ENCODE measurements around the gene CAMK2B.
A peak's percentile ranks its signal among the peaks of the same experiment; 100 is the strongest.

The CAMK2B gene

GRCh38 chr7:44275957-44276570 is 49.3 kb downstream of the CAMK2B start:
- Histone ChIP-seq H3K79me1 (replicated peaks; ENCODE audit: low read length, poor library complexity, severe bottlenecking) (no peaks in the 10 kb centered on the region), H2BK12ac (ENCODE audit: low read length in 2 of 2) (no peak overlapping the region), H2AFZ (ENCODE audit: low read depth, low read length) (no peak overlapping the region), H3K14ac (ENCODE audit: low read length in 2 of 2) (peak overlapping the region in 1 of 2 experiments; percentile 44), H2BK5ac (ENCODE audit: low read depth, low read length, poor library complexity, severe bottlenecking) (no peak overlapping the region), H4K91ac (ENCODE audit: low read length) (no peak overlapping the region), H3K4me3 (ENCODE audit: insufficient read depth in 1 of 2, low read depth in 1 of 2, low read length in 2 of 2) (no peak overlapping the region), H3K9ac (ENCODE audit: low read length) (no peak overlapping the region), H2AK5ac (ENCODE audit: low read length, severe bottlenecking) (no peak overlapping the region), H3K27me3 (ENCODE audit: control insufficient read depth in 1 of 2, insufficient read depth in 1 of 2, low read length in 2 of 2) (peaks cover 11 to 42% of the 10 kb centered on the region in 2 experiments), H4K8ac (ENCODE audit: low read length) (peak overlapping the region; percentile 53), H3K4me1 (ENCODE audit: control insufficient read depth, insufficient read depth, low read depth, low read length) (peaks cover 13% of the 10 kb centered on the region), H2BK120ac (ENCODE audit: low read depth, low read length) (no peak overlapping the region), H3K9me3 (ENCODE audit: control insufficient read depth, low read length) (no peaks in the 10 kb centered on the region), H3K4me2 (ENCODE audit: low read length, poor library complexity, severe bottlenecking) (peak overlapping the region; percentile 54), H2BK15ac (ENCODE audit: low read depth, poor library complexity, severe bottlenecking) (no peak overlapping the region), H3K27ac (ENCODE audit: low read length, poor library complexity, severe bottlenecking) (no peak overlapping the region), H3K36me3 (ENCODE audit: control insufficient read depth in 1 of 2, insufficient read depth in 2 of 2, low read depth in 1 of 2, low read length in 2 of 2) (no peaks in the 10 kb centered on the region), H3K18ac (ENCODE audit: low read depth in 1 of 2, low read length in 2 of 2) (peak overlapping the region in 1 of 2 experiments; percentile 31), H3K4ac (ENCODE audit: low read depth in 1 of 2, low read length in 2 of 2) (no peak overlapping the region), H3K23ac (ENCODE audit: low read length in 2 of 2) (no peak overlapping the region)
- 21% methylated on average over 12 of the region's 17 CpGs for WGBS
- peak; percentile 8 for DNase-seq

DNA sequence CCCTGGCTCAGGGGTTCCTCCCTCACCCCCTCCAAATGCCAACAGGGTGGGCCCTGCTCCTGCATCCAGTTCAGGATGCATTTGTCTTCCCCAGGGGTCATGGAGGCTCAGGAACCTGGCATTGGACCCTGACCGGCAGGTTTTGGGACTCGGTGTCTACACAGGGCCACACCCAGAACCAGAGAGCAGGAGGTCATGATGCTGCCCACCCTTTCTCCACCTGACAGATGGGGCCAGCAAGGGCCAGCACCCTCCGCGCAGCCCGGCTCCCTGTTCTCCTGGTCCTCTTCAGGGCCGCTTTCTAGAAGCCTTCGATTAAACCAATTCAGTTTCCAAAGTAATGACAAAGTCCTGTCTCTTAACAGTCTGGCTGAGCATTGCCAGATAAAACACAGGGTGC is 50.2 kb downstream of the CAMK2B start:
- Histone ChIP-seq H3K14ac (ENCODE audit: low read length in 2 of 2) (no peak overlapping the region), H3K79me1 (replicated peaks; ENCODE audit: low read length, poor library complexity, severe bottlenecking) (no peaks in the 10 kb centered on the region), H2BK12ac (ENCODE audit: low read length in 2 of 2) (no peak overlapping the region), H3K4me1 (ENCODE audit: control insufficient read depth, insufficient read depth, low read depth, low read length) (peaks cover 13% of the 10 kb centered on the region), H2BK5ac (ENCODE audit: low read depth, low read length, poor library complexity, severe bottlenecking) (no peak overlapping the region), H2AK5ac (ENCODE audit: low read length, severe bottlenecking) (no peak overlapping the region), H2AFZ (ENCODE audit: low read depth, low read length) (no peak overlapping the region), H3K27ac (ENCODE audit: low read length, poor library complexity, severe bottlenecking) (no peak overlapping the region), H3K9ac (ENCODE audit: low read length) (no peak overlapping the region), H3K36me3 (ENCODE audit: control insufficient read depth in 1 of 2, insufficient read depth in 2 of 2, low read depth in 1 of 2, low read length in 2 of 2) (no peaks in the 10 kb centered on the region), H3K23ac (ENCODE audit: low read length in 2 of 2) (no peak overlapping the region), H3K4me3 (ENCODE audit: insufficient read depth in 1 of 2, low read depth in 1 of 2, low read length in 2 of 2) (no peak overlapping the region), H3K4me2 (ENCODE audit: low read length, poor library complexity, severe bottlenecking) (no peak overlapping the region), H3K9me3 (ENCODE audit: control insufficient read depth, low read length) (no peaks in the 10 kb centered on the region), H4K91ac (ENCODE audit: low read length) (no peak overlapping the region), H3K18ac (ENCODE audit: low read depth in 1 of 2, low read length in 2 of 2) (no peak overlapping the region), H2BK15ac (ENCODE audit: low read depth, poor library complexity, severe bottlenecking) (no peak overlapping the region), H3K4ac (ENCODE audit: low read depth in 1 of 2, low read length in 2 of 2) (no peak overlapping the region), H3K27me3 (ENCODE audit: control insufficient read depth in 1 of 2, insufficient read depth in 1 of 2, low read length in 2 of 2) (peaks cover 13 to 35% of the 10 kb centered on the region in 2 experiments), H4K8ac (ENCODE audit: low read length) (no peak overlapping the region), H2BK120ac (ENCODE audit: low read depth, low read length) (no peak overlapping the region)
- DNase-seq: no peak
- WGBS: 87% methylated on average over 7 of the region's 7 CpGs

- no peak overlapping the region for H2AK5ac ChIP-seq (ENCODE audit: low read length, severe bottlenecking)
- no peaks in the 10 kb centered on the region for H3K79me1 ChIP-seq (replicated peaks; ENCODE audit: low read length, poor library complexity, severe bottlenecking)
- no peaks in the 10 kb centered on the region for H3K36me3 ChIP-seq (ENCODE audit: control insufficient read depth in 1 of 2, insufficient read depth in 2 of 2, low read depth in 1 of 2, low read length in 2 of 2)
- no peak overlapping the region for H3K4me2 ChIP-seq (ENCODE audit: low read length, poor library complexity, severe bottlenecking)
- H2BK12ac ChIP-seq (ENCODE audit: low read length in 2 of 2): no peak overlapping the region
- no peak overlapping the region for H3K4me3 ChIP-seq (ENCODE audit: insufficient read depth in 1 of 2, low read depth in 1 of 2, low read length in 2 of 2)
- H3K14ac ChIP-seq (ENCODE audit: low read length in 2 of 2): no peak overlapping the region
- H3K27ac ChIP-seq (ENCODE audit: low read length, poor library complexity, severe bottlenecking): no peak overlapping the region
- DNase-seq: no peak
- peaks cover 15 to 35% of the 10 kb centered on the region in 2 experiments for H3K27me3 ChIP-seq (ENCODE audit: control insufficient read depth in 1 of 2, insufficient read depth in 1 of 2, low read length in 2 of 2)
- no peak overlapping the region for H2BK15ac ChIP-seq (ENCODE audit: low read depth, poor library complexity, severe bottlenecking)
- peaks cover 13% of the 10 kb centered on the region for H3K4me1 ChIP-seq (ENCODE audit: control insufficient read depth, insufficient read depth, low read depth, low read length)
- H4K8ac ChIP-seq (ENCODE audit: low read length): no peak overlapping the region
- no peaks in the 10 kb centered on the region for H3K9me3 ChIP-seq (ENCODE audit: control insufficient read depth, low read length)
- no peak overlapping the region for H3K18ac ChIP-seq (ENCODE audit: low read depth in 1 of 2, low read length in 2 of 2)
- H3K23ac ChIP-seq (ENCODE audit: low read length in 2 of 2): no peak overlapping the region
- H2BK120ac ChIP-seq (ENCODE audit: low read depth, low read length): no peak overlapping the region
- no peak overlapping the region for H3K9ac ChIP-seq (ENCODE audit: low read length)
- H2BK5ac ChIP-seq (ENCODE audit: low read depth, low read length, poor library complexity, severe bottlenecking): no peak overlapping the region
- no peak overlapping the region for H3K4ac ChIP-seq (ENCODE audit: low read depth in 1 of 2, low read length in 2 of 2)
- WGBS: 93% methylated on average over 3 of the region's 3 CpGs
- H2AFZ ChIP-seq (ENCODE audit: low read depth, low read length): no peak overlapping the region
- H4K91ac ChIP-seq (ENCODE audit: low read length): no peak overlapping the region
Observed at GRCh38 chr7:44274623-44274975, 50.8 kb downstream of the CAMK2B start.

DNA sequence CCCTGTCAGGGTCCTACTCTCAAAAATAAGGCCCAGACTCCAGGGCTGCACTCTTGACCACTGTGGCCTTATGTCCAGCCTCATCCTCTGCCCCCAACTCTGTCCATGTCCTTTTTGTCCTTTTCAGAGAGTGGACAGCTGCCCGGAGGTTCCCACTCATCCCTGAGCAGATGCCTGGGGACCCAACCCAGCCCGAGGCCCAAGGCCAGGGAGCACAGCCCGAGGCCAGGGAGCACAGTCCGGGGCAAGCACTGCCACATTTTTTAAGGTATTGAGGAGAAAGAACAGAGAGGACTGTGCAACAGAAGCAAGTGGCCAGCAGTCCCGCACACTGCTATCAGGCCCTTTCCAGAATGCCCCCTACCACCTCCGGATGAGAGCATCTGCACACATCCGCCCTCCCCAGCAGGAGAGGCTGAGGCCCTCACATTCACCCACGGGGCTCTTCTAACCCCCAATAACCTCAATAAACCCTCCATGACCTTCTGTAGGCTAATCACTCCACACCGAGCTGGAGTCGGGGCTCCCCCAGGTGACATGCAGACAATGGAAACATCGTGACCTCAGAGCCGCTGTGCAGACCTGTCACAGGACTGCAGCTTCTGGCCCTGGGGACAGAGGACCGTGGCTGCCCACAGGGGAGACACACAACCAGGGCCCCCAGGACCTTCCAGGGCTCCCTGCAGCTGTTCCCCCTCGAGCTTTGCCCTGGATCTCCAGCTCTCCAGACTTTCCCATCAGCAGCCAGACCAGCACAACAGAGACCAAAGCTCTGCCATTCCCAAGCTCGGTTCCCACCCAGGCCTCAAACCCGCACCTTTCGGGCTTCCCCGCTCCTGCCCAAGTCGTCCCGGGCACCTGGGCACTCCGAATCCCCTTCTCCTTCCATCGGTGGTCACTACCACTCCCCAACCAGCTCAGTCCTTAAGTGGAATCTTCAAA is 51.4 kb downstream of the CAMK2B start:
- H2BK12ac ChIP-seq (ENCODE audit: low read length in 2 of 2): no peak overlapping the region
- no peak overlapping the region for H3K4me2 ChIP-seq (ENCODE audit: low read length, poor library complexity, severe bottlenecking)
- no peak overlapping the region for H2AFZ ChIP-seq (ENCODE audit: low read depth, low read length)
- H3K4me1 ChIP-seq (ENCODE audit: control insufficient read depth, insufficient read depth, low read depth, low read length): peaks cover 10% of the 10 kb centered on the region
- no peak overlapping the region for H4K91ac ChIP-seq (ENCODE audit: low read length)
- no peak overlapping the region for H3K4me3 ChIP-seq (ENCODE audit: insufficient read depth in 1 of 2, low read depth in 1 of 2, low read length in 2 of 2)
- H4K8ac ChIP-seq (ENCODE audit: low read length): no peak overlapping the region
- no peak overlapping the region for H3K4ac ChIP-seq (ENCODE audit: low read depth in 1 of 2, low read length in 2 of 2)
- H3K14ac ChIP-seq (ENCODE audit: low read length in 2 of 2): no peak overlapping the region
- no peak overlapping the region for H2BK15ac ChIP-seq (ENCODE audit: low read depth, poor library complexity, severe bottlenecking)
- peaks cover 18 to 37% of the 10 kb centered on the region in 2 experiments for H3K27me3 ChIP-seq (ENCODE audit: control insufficient read depth in 1 of 2, insufficient read depth in 1 of 2, low read length in 2 of 2)
- DNase-seq: no peak
- no peak overlapping the region for H3K27ac ChIP-seq (ENCODE audit: low read length, poor library complexity, severe bottlenecking)
- H2BK5ac ChIP-seq (ENCODE audit: low read depth, low read length, poor library complexity, severe bottlenecking): no peak overlapping the region
- WGBS: 88% methylated on average over 21 of the region's 22 CpGs
- no peak overlapping the region for H3K9ac ChIP-seq (ENCODE audit: low read length)
- H3K79me1 ChIP-seq (replicated peaks; ENCODE audit: low read length, poor library complexity, severe bottlenecking): no peaks in the 10 kb centered on the region
- no peak overlapping the region for H2AK5ac ChIP-seq (ENCODE audit: low read length, severe bottlenecking)
- no peaks in the 10 kb centered on the region for H3K36me3 ChIP-seq (ENCODE audit: control insufficient read depth in 1 of 2, insufficient read depth in 2 of 2, low read depth in 1 of 2, low read length in 2 of 2)
- H2BK120ac ChIP-seq (ENCODE audit: low read depth, low read length): no peak overlapping the region
- H3K23ac ChIP-seq (ENCODE audit: low read length in 2 of 2): no peak overlapping the region
- H3K9me3 ChIP-seq (ENCODE audit: control insufficient read depth, low read length): no peaks in the 10 kb centered on the region
- H3K18ac ChIP-seq (ENCODE audit: low read depth in 1 of 2, low read length in 2 of 2): no peak overlapping the region
